Thoracic aorta (tissue), 2 donors: Measurements from ENCODE around the gene NIPSNAP3A. TPM values are rescaled to one million over a fixed set of nuclear protein-coding genes. Genes with fewer than 3 reads are reported as not detected.

Experiments used
- ATAC-seq: fragments of 150-250 bp; one replicate; pipeline ENCODE4 v1.8.0; 2017; ENCODE audit warnings: low read depth; ENCODE audit not compliant: insufficient number of reproducible peaks, low FRiP score
- DNase-seq: peaks from one replicate; pipeline ENCODE4 v3.0.0-alpha.2; 2020; ENCODE audit warnings: low spot score
- H3K27ac ChIP-seq, 2 donors: fragments of 200-600 bp; sonication (generic); 1 replicate in 1 of 2; 2 replicates in 1 of 2; pipeline ENCODE4 v1.5.1; 2016; ENCODE audit warnings: mild to moderate bottlenecking in 2 of 2, moderate library complexity in 2 of 2
- H3K27me3 ChIP-seq: fragments of 200-600 bp; sonication (generic); replicated peaks from 2 replicates; pipeline ENCODE4 v1.6.0; 2016; ENCODE audit warnings: mild to moderate bottlenecking; ENCODE audit not compliant: insufficient read depth
- H3K36me3 ChIP-seq: fragments of 200-600 bp; sonication (generic); one replicate; pipeline ENCODE4 v1.5.1; 2016
- H3K4me1 ChIP-seq, 2 donors: fragments of 200-600 bp; sonication (generic); 1 replicate in 1 of 2; 2 replicates in 1 of 2; pipeline versions ENCODE4 v1.5.1 to v1.6.0; 2016; ENCODE audit warnings: low read depth in 2 of 2, mild to moderate bottlenecking in 1 of 2; ENCODE audit not compliant: control insufficient read depth in 1 of 2
- H3K4me3 ChIP-seq: fragments of 200-600 bp; sonication (generic); 2 replicates; pipeline ENCODE4 v1.5.1; 2016; ENCODE audit warnings: mild to moderate bottlenecking
- H3K9me3 ChIP-seq: fragments of 200-600 bp; sonication (generic); 2 replicates; pipeline ENCODE4 v1.5.1; 2016
- CTCF ChIP-seq: fragments of 200-600 bp; sonication (generic); IDR thresholded peaks from one replicate; pipeline ENCODE4 v1.5.1; 2019; ENCODE audit warnings: antibody characterized with exemption
- total RNA-seq, 2 donors: library from RNA; depleted of rRNA; stranded (reverse); fragments of >200 nt; gene quantifications; one replicate each; pipeline versions ENCODE4 v1.1.0 to v1.2.3, GENCODE V29; 2016

Gene NIPSNAP3A
- total RNA-seq, 2 donors from 2014 or later, result 19.2 to 42.6 TPM

GRCh38 chr9:104783588-104783987 is 36.1 kb downstream of the NIPSNAP3A start:
- no peak overlapping the region for H3K27ac ChIP-seq
- DNase-seq (no peak), ATAC-seq (no peak)
- H3K4me3 ChIP-seq, result no peak overlapping the region
- no peak for TF ChIP-seq CTCF
- H3K4me1 ChIP-seq, result no peaks in the 10 kb centered on the region
- no peaks in the 10 kb centered on the region for H3K9me3 ChIP-seq
- H3K36me3 ChIP-seq, result peaks cover 22% of the 10 kb centered on the region
- no peaks in the 10 kb centered on the region for H3K27me3 ChIP-seq

- Histone ChIP-seq H3K4me3 (no peak overlapping the region), H3K27me3 (no peaks in the 10 kb centered on the region), H3K27ac (no peak overlapping the region), H3K9me3 (no peaks in the 10 kb centered on the region), H3K36me3 (peaks cover 24% of the 10 kb centered on the region), H3K4me1 (no peaks in the 10 kb centered on the region)
- no peak for TF ChIP-seq CTCF
- DNase-seq, result no peak
- ATAC-seq, result no peak
These were observed 36.6 kb downstream of the NIPSNAP3A start for GRCh38 chr9:104784098-104784497.

GRCh38 chr9:104786293-104786692 is 38.8 kb downstream of the NIPSNAP3A start:
- Histone ChIP-seq H3K36me3 (peaks cover 28% of the 10 kb centered on the region), H3K4me1 (no peaks in the 10 kb centered on the region), H3K27ac (no peak overlapping the region), H3K4me3 (no peak overlapping the region), H3K27me3 (no peaks in the 10 kb centered on the region), H3K9me3 (no peaks in the 10 kb centered on the region)
- ATAC-seq (no peak), DNase-seq (no peak)
- TF ChIP-seq CTCF, result no peak

- DNase-seq (no peak), ATAC-seq (no peak)
- Histone ChIP-seq H3K4me3 (no peak overlapping the region), H3K9me3 (no peaks in the 10 kb centered on the region), H3K27me3 (no peaks in the 10 kb centered on the region), H3K27ac (no peak overlapping the region), H3K36me3 (peaks cover 34% of the 10 kb centered on the region), H3K4me1 (no peaks in the 10 kb centered on the region)
- no peak for TF ChIP-seq CTCF
These were observed 40.0 kb downstream of the NIPSNAP3A start for GRCh38 chr9:104787306-104788015.

GRCh38 chr9:104788251-104788650 is 40.8 kb downstream of the NIPSNAP3A start:
- no peak for TF ChIP-seq CTCF
- H3K27me3 ChIP-seq, result no peaks in the 10 kb centered on the region

More at GRCh38 chr9:104788251-104788650, 40.8 kb downstream of the NIPSNAP3A start:
- ATAC-seq, result no peak
- Histone ChIP-seq H3K4me1 (no peaks in the 10 kb centered on the region), H3K9me3 (no peaks in the 10 kb centered on the region), H3K27ac (no peak overlapping the region), H3K36me3 (peaks cover 31% of the 10 kb centered on the region), H3K4me3 (no peak overlapping the region)
- DNase-seq, result no peak
